GM23338 (cell line): ENCODE data around the gene NDUFS6. TPM values are rescaled to one million over a fixed set of nuclear protein-coding genes. Genes with fewer than 3 reads are reported as not detected.

Experiments
- ATAC-seq: fragments of 200-7000 bp; cut with Tn5 transposase; 3 replicates; pipeline ENCODE4 v1.9.1; 2020
- DNase-seq: peaks from one replicate; pipeline ENCODE4 v3.0.0-alpha.2; 2015; ENCODE audit warnings: low spot score
- H2AFZ ChIP-seq: fragments of 200-600 bp; sonication (generic); 2 replicates; pipeline ENCODE4 v1.8.0; 2016; ENCODE audit warnings: antibody characterized with exemption, mild to moderate bottlenecking, moderate library complexity
- H3F3A ChIP-seq: fragments of 200-600 bp; sonication (generic); replicated peaks from 2 replicates; pipeline ENCODE4 v1.8.0; 2017; ENCODE audit warnings: antibody characterized with exemption, mixed run types, low read depth
- H3K27ac ChIP-seq: fragments of 200-600 bp; sonication (generic); 2 replicates; pipeline ENCODE4 v1.6.1; 2016; ENCODE audit warnings: low read depth
- H3K27me3 ChIP-seq: fragments of 200-600 bp; sonication (generic); 2 replicates; pipeline ENCODE4 v1.8.0; 2016; ENCODE audit warnings: mild to moderate bottlenecking, mixed run types, moderate library complexity; ENCODE audit not compliant: insufficient read depth
- H3K36me3 ChIP-seq: fragments of 200-600 bp; sonication (generic); 2 replicates; pipeline ENCODE4 v1.8.0; 2016; ENCODE audit warnings: mild to moderate bottlenecking; ENCODE audit not compliant: insufficient read depth
- H3K4me1 ChIP-seq: fragments of 200-600 bp; sonication (generic); 2 replicates; pipeline ENCODE4 v1.8.0; 2016; ENCODE audit warnings: mild to moderate bottlenecking, moderate library complexity; ENCODE audit not compliant: insufficient read depth
- H3K4me2 ChIP-seq: fragments of 200-600 bp; sonication (generic); 2 replicates; pipeline ENCODE4 v1.7.1; 2017; ENCODE audit warnings: mixed run types
- H3K4me3 ChIP-seq: fragments of 200-600 bp; sonication (generic); 2 replicates; pipeline ENCODE4 v1.6.1; 2016; ENCODE audit warnings: mixed run types
- H3K79me2 ChIP-seq: fragments of 200-600 bp; sonication (generic); replicated peaks from 2 replicates; pipeline ENCODE4 v1.8.0; 2017; ENCODE audit warnings: mild to moderate bottlenecking; ENCODE audit not compliant: insufficient read depth
- H3K9me2 ChIP-seq: fragments of 200-600 bp; sonication (generic); 2 replicates; pipeline ENCODE4 v1.8.0; 2017; ENCODE audit not compliant: insufficient read depth
- H4K20me1 ChIP-seq: fragments of 200-600 bp; sonication (generic); replicated peaks from 2 replicates; pipeline ENCODE4 v1.8.0; 2017; ENCODE audit warnings: mild to moderate bottlenecking; ENCODE audit not compliant: insufficient read depth
- H3K27ac Mint-ChIP-seq: 2 replicates; pipeline ENCODE4 v1.8.0; 2020; ENCODE audit warnings: inconsistent platforms, mild to moderate bottlenecking, moderate library complexity, mixed read lengths
- H3K27me3 Mint-ChIP-seq: 3 replicates; pipeline ENCODE4 v1.8.0; 2022; ENCODE audit warnings: low read depth, mild to moderate bottlenecking, moderate library complexity, mixed read lengths, inconsistent platforms; ENCODE audit not compliant: insufficient read depth, poor library complexity
- H3K36me3 Mint-ChIP-seq: 3 replicates; pipeline ENCODE4 v1.8.0; 2021; ENCODE audit warnings: low read depth, mild to moderate bottlenecking, inconsistent platforms, moderate library complexity, mixed read lengths
- H3K4me1 Mint-ChIP-seq: 3 replicates; pipeline ENCODE4 v1.8.0; 2020; ENCODE audit warnings: mild to moderate bottlenecking, inconsistent platforms, mixed read lengths
- H3K4me3 Mint-ChIP-seq: 3 replicates; pipeline ENCODE4 v1.8.0; 2021; ENCODE audit warnings: moderate library complexity, mild to moderate bottlenecking, inconsistent platforms, mixed read lengths
- H3K9me3 Mint-ChIP-seq: 3 replicates; pipeline ENCODE4 v1.8.0; 2020; ENCODE audit warnings: moderate library complexity, mild to moderate bottlenecking, inconsistent platforms, mixed read lengths
- CTCF ChIP-seq, 2 experiments: fragments of 200-600 bp in 1 of 2; sonication (generic) in 1 of 2; conservative IDR thresholded peaks; 2 replicates each; pipeline versions ENCODE4 v1.5.1 to v1.6.1; 2016 to 2017; ENCODE audit warnings: antibody characterized with exemption in 2 of 2, low read depth in 2 of 2, mild to moderate bottlenecking in 2 of 2, moderate library complexity in 1 of 2
- ETS1 ChIP-seq: IDR thresholded peaks from 2 replicates; pipeline ENCODE4 v1.6.1; 2016; ENCODE audit warnings: antibody characterized with exemption
- EZH2phosphoT487 ChIP-seq: fragments of 200-600 bp; sonication (generic); IDR thresholded peaks from one replicate; pipeline ENCODE4 v1.8.1; 2018; ENCODE audit warnings: antibody characterized with exemption; ENCODE audit not compliant: unreplicated experiment
- POLR2AphosphoS5 ChIP-seq: IDR thresholded peaks from 2 replicates; pipeline ENCODE4 v1.6.1; 2016; ENCODE audit warnings: antibody characterized with exemption, low read depth
- STAT1 ChIP-seq: IDR thresholded peaks from one replicate; pipeline ENCODE4 v1.6.1; 2016; ENCODE audit warnings: antibody characterized with exemption; ENCODE audit not compliant: unreplicated experiment
- ZNF462 ChIP-seq: fragments of 250-450 bp; sonication (Bioruptor Pico); IDR thresholded peaks from 2 replicates; pipeline ENCODE4 v1.5.0; 2020; ENCODE audit warnings: mild to moderate bottlenecking, moderate library complexity
- polyA plus RNA-seq: library from polyadenylated mRNA; unstranded; fragments of >200 nt; fragmentation: Nextera tagmentation; extraction: Ambion mirVana; gene quantifications from 2 replicates; pipeline ENCODE4 v1.2.1, GENCODE V29; 2016
- total RNA-seq: library from RNA; depleted of rRNA; stranded (reverse); fragments of >200 nt; shearing (Covaris generic); gene quantifications from 2 replicates; pipeline ENCODE4 v1.2.3, GENCODE V29; 2014

Gene NDUFS6
- total and polyA plus RNA-seq, 2 experiments from 2014 or later = 94.8 to 289 TPM

GRCh38 chr5:1792842-1793266, 8.4 kb upstream of the NDUFS6 start (continued):
- no peak for TF ChIP-seq ZNF462 (CRISPR knock-in tag)
- no peak for TF ChIP-seq CTCF (conservative IDR thresholded peaks at IDR 0.05; ENCODE audit: low read depth in 2 of 2)

GRCh38 chr5:1793301-1793740, 7.9 kb upstream of the NDUFS6 start:
- ATAC-seq (no peak), DNase-seq (no peak)
- H3K27me3 Mint-ChIP-seq = peaks cover 8% of the 10 kb centered on the region
- Histone ChIP-seq H3K4me3 (no peak overlapping the region), H3K36me3 (peaks cover 6% of the 10 kb centered on the region; the same call in 1 of the 2 replicates), H3F3A (peaks cover 7% of the 10 kb centered on the region; the same call in 1 of the 2 replicates), H3K79me2 (peaks cover 10% of the 10 kb centered on the region), H3K9me2 (no peaks in the 10 kb centered on the region), H3K27me3 (no peaks in the 10 kb centered on the region), H4K20me1 (no peaks in the 10 kb centered on the region; the same call in 1 of the 2 replicates), H2AFZ (no peak overlapping the region), H3K4me1 (peaks cover 15% of the 10 kb centered on the region), H3K27ac (no peak overlapping the region), H3K4me2 (no peak overlapping the region)
- H3K36me3 Mint-ChIP-seq = peaks cover 19% of the 10 kb centered on the region
- H3K4me1 Mint-ChIP-seq = peaks cover 40% of the 10 kb centered on the region
- no peaks in the 10 kb centered on the region for H3K9me3 Mint-ChIP-seq
- no peak overlapping the region; the same call in 1 of the 2 replicates for H3K27ac Mint-ChIP-seq
- no peak overlapping the region for H3K4me3 Mint-ChIP-seq
- TF ChIP-seq POLR2AphosphoS5 (no peak), EZH2phosphoT487 (no peak), ETS1 (no peak), ZNF462 (CRISPR knock-in tag) (no peak), STAT1 (no peak)
